Transverse colon (tissue), 3 donors: ENCODE measurements around the gene SRP68.

Experiments used
- POLR2A ChIP-seq: fragments of 450-650 bp; IDR thresholded peaks from one replicate; pipeline ENCODE4 v1.6.1; 2016; ENCODE audit warnings: antibody characterized with exemption, mild to moderate bottlenecking, moderate library complexity
- POLR2AphosphoS5 ChIP-seq, 3 donors: sonication (generic); formaldehyde crosslinking; IDR thresholded peaks; one replicate each; pipeline ENCODE4 v1.6.1; 2016; ENCODE audit warnings: antibody characterized with exemption in 3 of 3

GRCh38 chr17:76007850-76008165, 64.5 kb downstream of the SRP68 start:
- TF ChIP-seq POLR2AphosphoS5 (IDR thresholded peaks at IDR 0.05) (no peak), POLR2A (no peak)
